Ectodermal cell (in vitro differentiated cells): Measurements from ENCODE around the gene FAU.

Source experiments
- H3K27ac ChIP-seq: 2 replicates; pipeline ENCODE4 v1.7.0; 2013; ENCODE audit warnings: mild to moderate bottlenecking, low read depth, low read length; ENCODE audit not compliant: insufficient read depth, poor library complexity, severe bottlenecking
- H3K27me3 ChIP-seq: 2 replicates; pipeline ENCODE4 v1.7.0; 2013; ENCODE audit warnings: mild to moderate bottlenecking, low read length; ENCODE audit not compliant: insufficient read depth, control insufficient read depth, poor library complexity, severe bottlenecking
- H3K36me3 ChIP-seq: one replicate; pipeline ENCODE4 v1.7.0; 2013; ENCODE audit warnings: low read length; ENCODE audit not compliant: control insufficient read depth, insufficient read depth
- H3K4me1 ChIP-seq: one replicate; pipeline ENCODE4 v1.7.0; 2013; ENCODE audit warnings: low read length; ENCODE audit not compliant: control insufficient read depth, insufficient read depth
- H3K4me3 ChIP-seq: 2 replicates; pipeline ENCODE4 v1.7.0; 2013; ENCODE audit warnings: low read depth, low read length, control low read depth; ENCODE audit not compliant: insufficient read depth
- H3K9me3 ChIP-seq: 2 replicates; pipeline ENCODE4 v1.7.0; 2013; ENCODE audit warnings: mild to moderate bottlenecking, low read length, moderate library complexity; ENCODE audit not compliant: control insufficient read depth
- WGBS, 2 experiments: methylation state at CpG; one replicate each; pipeline ENCODE4 v1.1.7; 2013; ENCODE audit warnings: missing lambda C conversion rate in 2 of 2; 5-methylcytosine and 5-hydroxymethylcytosine counted together

Gene FAU

GRCh38 chr11:65130631-65131416, 8.9 kb upstream of the FAU start:
- peaks cover 17% of the 10 kb centered on the region for H3K36me3 ChIP-seq
- H3K4me1 ChIP-seq: peaks cover 11% of the 10 kb centered on the region
- H3K27me3 ChIP-seq: no peaks in the 10 kb centered on the region
- H3K9me3 ChIP-seq: no peaks in the 10 kb centered on the region
- no peak overlapping the region for H3K27ac ChIP-seq
- 92 to 94% methylated on average over 19 of the region's 19 CpGs for WGBS, 2 experiments
- H3K4me3 ChIP-seq: no peak overlapping the region

GRCh38 chr11:65129649-65130441, 7.9 kb upstream of the FAU start:
- peaks cover 20% of the 10 kb centered on the region for H3K36me3 ChIP-seq
- H3K27ac ChIP-seq: no peak overlapping the region
- no peaks in the 10 kb centered on the region for H3K27me3 ChIP-seq
- 93 to 94% methylated on average over 13 of the region's 13 CpGs for WGBS, 2 experiments
- H3K4me3 ChIP-seq: no peak overlapping the region
- H3K4me1 ChIP-seq: peaks cover 9% of the 10 kb centered on the region
- H3K9me3 ChIP-seq: no peaks in the 10 kb centered on the region

GRCh38 chr11:65128182-65129145, 6.5 kb upstream of the FAU start:
- Histone ChIP-seq H3K27me3 (no peaks in the 10 kb centered on the region), H3K4me1 (peaks cover 6% of the 10 kb centered on the region), H3K4me3 (no peak overlapping the region), H3K9me3 (no peaks in the 10 kb centered on the region), H3K27ac (no peak overlapping the region), H3K36me3 (peaks cover 20% of the 10 kb centered on the region)
- 93 to 94% methylated on average over 15 of the region's 15 CpGs for WGBS, 2 experiments

GRCh38 chr11:65127473-65128181, 5.7 kb upstream of the FAU start:
- H3K36me3 ChIP-seq: peaks cover 20% of the 10 kb centered on the region
- no peaks in the 10 kb centered on the region for H3K4me1 ChIP-seq
- no peaks in the 10 kb centered on the region for H3K9me3 ChIP-seq
- WGBS, 2 experiments: 93 to 96% methylated on average over 12 of the region's 12 CpGs
- H3K4me3 ChIP-seq: no peak overlapping the region
- H3K27ac ChIP-seq: no peak overlapping the region
- no peaks in the 10 kb centered on the region for H3K27me3 ChIP-seq

GRCh38 chr11:65126624-65127274, 4.8 kb upstream of the FAU start:
- Histone ChIP-seq H3K27ac (no peak overlapping the region), H3K9me3 (no peaks in the 10 kb centered on the region), H3K36me3 (peaks cover 20% of the 10 kb centered on the region), H3K27me3 (no peaks in the 10 kb centered on the region), H3K4me3 (no peak overlapping the region), H3K4me1 (no peaks in the 10 kb centered on the region)
- WGBS, 2 experiments: 91 to 96% methylated on average over 6 of the region's 6 CpGs

- Histone ChIP-seq H3K36me3 (peaks cover 23% of the 10 kb centered on the region), H3K9me3 (no peaks in the 10 kb centered on the region), H3K4me1 (no peaks in the 10 kb centered on the region), H3K27ac (no peak overlapping the region), H3K4me3 (no peak overlapping the region), H3K27me3 (no peaks in the 10 kb centered on the region)
- WGBS, 2 experiments: 95 to 97% methylated on average over 12 of the region's 12 CpGs
Observed at GRCh38 chr11:65125197-65126056, 3.5 kb upstream of the FAU start.

GRCh38 chr11:65124480-65125196, 2.7 kb upstream of the FAU start:
- 94 to 97% methylated on average over 3 to 5 of the region's 5 CpGs for WGBS, 2 experiments
- peaks cover 31% of the 10 kb centered on the region for H3K36me3 ChIP-seq
- H3K27ac ChIP-seq: no peak overlapping the region
- H3K4me1 ChIP-seq: no peaks in the 10 kb centered on the region
- H3K9me3 ChIP-seq: no peaks in the 10 kb centered on the region
- H3K4me3 ChIP-seq: no peak overlapping the region
- no peaks in the 10 kb centered on the region for H3K27me3 ChIP-seq

GRCh38 chr11:65121447-65121864, 478 bp downstream of the FAU start:
- Histone ChIP-seq H3K9me3 (no peaks in the 10 kb centered on the region), H3K27ac (no peak overlapping the region), H3K4me1 (peaks cover 3% of the 10 kb centered on the region), H3K4me3 (peak overlapping the region; percentile 95), H3K36me3 (peaks cover 26% of the 10 kb centered on the region), H3K27me3 (no peaks in the 10 kb centered on the region)
- 5% methylated on average over 22 of the region's 22 CpGs for WGBS, 2 experiments
